ENCODE measurements around the gene TLE4. TPM values are rescaled to one million over a fixed set of nuclear protein-coding genes. Genes with fewer than 3 reads are reported as not detected.
A peak's percentile ranks its signal among the peaks of the same experiment; 100 is the strongest.

Gene TLE4
- polyA plus RNA-seq, 1 experiment: 154 TPM

DNA sequence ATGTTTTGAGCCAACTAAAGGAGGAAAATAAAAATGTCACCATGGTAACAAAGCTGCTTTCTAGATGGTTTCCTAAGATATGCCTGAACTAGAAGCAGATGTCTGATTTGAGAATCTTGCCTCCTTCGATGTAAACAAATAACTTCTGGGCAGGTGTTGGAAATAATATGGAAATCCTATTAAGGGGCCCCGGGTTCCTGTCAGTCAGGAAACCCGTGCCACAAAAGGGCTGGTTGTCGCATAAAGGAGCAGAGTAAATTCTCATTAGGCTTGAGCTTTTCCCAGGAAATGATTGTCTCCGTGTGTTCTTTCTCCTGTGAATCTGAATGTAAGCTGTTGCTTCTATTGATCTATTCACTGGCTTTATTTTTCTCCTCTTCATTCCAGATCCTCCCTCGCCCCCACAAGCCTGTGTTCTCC is 90.8 kb downstream of the TLE4 start:
- Histone ChIP-seq H3K4me3 (ENCODE audit: low read depth, low read length) (no peak overlapping the region), H3K27me3 (ENCODE audit: control insufficient read depth, insufficient read depth, low read length) (no peaks in the 10 kb centered on the region), H3K36me3 (ENCODE audit: control insufficient read depth, insufficient read depth, low read length) (peaks cover 2% of the 10 kb centered on the region; the same call in 1 of the 2 replicates)
- TF ChIP-seq, protein P1, sequence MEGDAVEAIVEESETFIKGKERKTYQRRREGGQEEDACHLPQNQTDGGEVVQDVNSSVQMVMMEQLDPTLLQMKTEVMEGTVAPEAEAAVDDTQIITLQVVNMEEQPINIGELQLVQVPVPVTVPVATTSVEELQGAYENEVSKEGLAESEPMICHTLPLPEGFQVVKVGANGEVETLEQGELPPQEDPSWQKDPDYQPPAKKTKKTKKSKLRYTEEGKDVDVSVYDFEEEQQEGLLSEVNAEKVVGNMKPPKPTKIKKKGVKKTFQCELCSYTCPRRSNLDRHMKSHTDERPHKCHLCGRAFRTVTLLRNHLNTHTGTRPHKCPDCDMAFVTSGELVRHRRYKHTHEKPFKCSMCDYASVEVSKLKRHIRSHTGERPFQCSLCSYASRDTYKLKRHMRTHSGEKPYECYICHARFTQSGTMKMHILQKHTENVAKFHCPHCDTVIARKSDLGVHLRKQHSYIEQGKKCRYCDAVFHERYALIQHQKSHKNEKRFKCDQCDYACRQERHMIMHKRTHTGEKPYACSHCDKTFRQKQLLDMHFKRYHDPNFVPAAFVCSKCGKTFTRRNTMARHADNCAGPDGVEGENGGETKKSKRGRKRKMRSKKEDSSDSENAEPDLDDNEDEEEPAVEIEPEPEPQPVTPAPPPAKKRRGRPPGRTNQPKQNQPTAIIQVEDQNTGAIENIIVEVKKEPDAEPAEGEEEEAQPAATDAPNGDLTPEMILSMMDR (IDR thresholded peaks at IDR 0.05; ENCODE audit: insufficient read depth, low read depth, low read length): no peak
- CTCF ChIA-PET: no interaction called here
- peak; percentile 45 for DNase-seq (ENCODE audit: low read depth)
- POLR2A ChIA-PET: interaction anchor here (0.6 kb wide), 1 partner anchor 30 kb away, joined by 3 read pairs; no protein-coding TSS in a partner anchor

DNA sequence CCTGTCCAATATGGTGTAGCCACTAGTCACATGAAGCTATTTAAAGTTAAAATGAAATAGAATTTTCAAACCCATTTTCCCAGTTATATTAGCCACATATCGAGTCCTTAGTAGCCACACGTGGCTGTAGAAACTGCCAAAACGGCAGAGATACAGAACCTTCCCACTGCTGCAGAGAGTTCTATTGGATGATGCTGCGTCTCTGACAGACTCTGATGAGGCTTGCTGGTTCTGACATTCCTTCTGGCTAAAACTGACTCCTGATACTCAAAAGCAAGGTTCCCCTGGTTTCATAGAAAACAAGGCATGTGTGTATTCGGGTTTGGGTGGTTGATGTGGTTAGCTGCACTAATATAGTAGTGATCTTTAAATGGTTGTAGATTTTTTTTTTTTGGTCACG is 91.5 kb downstream of the TLE4 start:
- no peak for DNase-seq (ENCODE audit: low read depth)
- CTCF ChIA-PET: no interaction called here
- POLR2A ChIA-PET: interaction anchor here (0.6 kb wide), 1 partner anchor 29 kb away, joined by 3 read pairs; no protein-coding TSS in a partner anchor

DNA sequence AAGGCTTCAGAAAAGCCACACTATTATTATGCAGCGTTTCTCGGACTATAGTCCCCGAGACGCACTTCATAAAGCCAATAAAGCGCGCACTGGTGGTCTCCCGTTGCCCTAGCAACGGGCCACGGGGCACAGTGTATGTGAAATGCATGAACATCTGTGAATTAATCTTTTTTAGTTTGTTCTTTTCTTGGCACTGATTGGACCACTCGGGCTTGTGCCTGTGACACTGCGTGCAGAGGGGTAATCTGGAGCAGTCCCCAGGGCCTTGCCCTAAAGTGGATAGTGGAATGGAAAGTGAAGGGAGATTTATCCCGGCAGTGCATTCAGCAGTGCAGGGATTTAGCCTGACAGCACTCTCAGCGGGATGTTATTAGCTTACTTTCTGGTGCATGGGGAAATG is 92.1 kb downstream of the TLE4 start:
- POLR2A ChIA-PET: no interaction called here
- CTCF ChIA-PET: no interaction called here
- TF ChIP-seq, protein P1 (IDR thresholded peaks at IDR 0.05; ENCODE audit: insufficient read depth, low read depth, low read length): no peak

More for the DNA sequence above, 91.5 kb downstream of the TLE4 start:
- Histone ChIP-seq H3K4me3 (ENCODE audit: low read depth, low read length) (no peak overlapping the region), H3K36me3 (ENCODE audit: control insufficient read depth, insufficient read depth, low read length) (peaks cover 2% of the 10 kb centered on the region; the same call in 1 of the 2 replicates), H3K27me3 (ENCODE audit: control insufficient read depth, insufficient read depth, low read length) (no peaks in the 10 kb centered on the region)
- TF ChIP-seq, protein P1 (IDR thresholded peaks at IDR 0.05; ENCODE audit: insufficient read depth, low read depth, low read length): no peak

DNA sequence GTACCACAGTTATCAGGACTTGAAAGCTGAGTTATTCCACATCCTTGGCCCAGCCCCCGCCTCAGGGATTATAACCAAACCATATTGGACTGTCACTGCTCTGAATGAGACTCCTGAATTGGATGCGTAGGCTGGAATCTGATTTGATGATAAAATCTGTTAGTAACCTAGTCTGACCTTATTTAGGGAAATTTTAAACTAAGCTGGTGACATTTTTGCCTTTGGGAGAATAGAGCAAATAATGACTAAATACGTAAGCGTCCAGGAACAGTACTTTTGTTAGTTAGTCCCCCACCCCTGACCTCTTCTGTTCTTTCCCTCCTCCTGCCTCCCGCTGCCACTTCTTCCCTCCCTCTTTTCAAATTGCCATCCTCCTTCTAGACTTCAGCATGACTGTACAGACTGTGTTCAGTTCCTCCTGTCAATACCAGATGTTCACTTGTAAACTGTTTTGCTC is 92.6 kb downstream of the TLE4 start:
- ChIA-PET CTCF (no interaction called here), POLR2A (interaction anchor here (0.6 kb wide), 1 partner anchor 109 kb away, joined by 3 read pairs; no protein-coding TSS in a partner anchor)
- no peak for DNase-seq (ENCODE audit: low read depth)
- TF ChIP-seq, protein P1 (IDR thresholded peaks at IDR 0.05; ENCODE audit: insufficient read depth, low read depth, low read length): no peak
- Histone ChIP-seq H3K4me3 (ENCODE audit: low read depth, low read length) (no peak overlapping the region), H3K27me3 (ENCODE audit: control insufficient read depth, insufficient read depth, low read length) (no peaks in the 10 kb centered on the region), H3K36me3 (ENCODE audit: control insufficient read depth, insufficient read depth, low read length) (no peaks in the 10 kb centered on the region; the same call in 1 of the 2 replicates)

More for the DNA sequence above, 92.1 kb downstream of the TLE4 start:
- no peaks in the 10 kb centered on the region for H3K27me3 ChIP-seq (ENCODE audit: control insufficient read depth, insufficient read depth, low read length)
- peaks cover under 1% of the 10 kb centered on the region; the same call in 1 of the 2 replicates for H3K36me3 ChIP-seq (ENCODE audit: control insufficient read depth, insufficient read depth, low read length)
- no peak overlapping the region for H3K4me3 ChIP-seq (ENCODE audit: low read depth, low read length)
- no peak for DNase-seq (ENCODE audit: low read depth)

DNA sequence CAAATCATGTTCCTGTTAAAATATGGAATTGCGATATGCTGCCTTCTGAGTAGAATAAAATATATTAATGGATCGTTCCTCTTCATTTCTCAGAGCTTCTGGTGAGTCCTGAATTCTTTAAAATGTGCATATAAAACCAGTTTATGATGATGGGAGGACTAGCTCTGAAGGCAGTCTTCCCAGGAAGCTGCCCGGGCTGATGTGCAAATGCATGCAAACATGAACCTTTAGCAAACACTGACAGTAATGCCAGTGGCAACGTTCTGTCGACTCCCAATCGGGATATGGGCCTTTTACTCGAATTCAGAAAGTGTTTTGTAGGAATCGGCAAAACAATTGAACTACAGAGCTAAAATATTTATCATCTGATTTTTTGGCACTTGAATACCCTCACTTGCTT is 93.6 kb downstream of the TLE4 start:
- ChIA-PET POLR2A (interaction anchor here (0.7 to 0.8 kb wide), 2 partner anchors 105 to 622 kb away, joined by 3 to 4 read pairs; no protein-coding TSS in a partner anchor), CTCF (no interaction called here)
- TF ChIP-seq, protein P1 (IDR thresholded peaks at IDR 0.05; ENCODE audit: insufficient read depth, low read depth, low read length): no peak
- H3K36me3 ChIP-seq (ENCODE audit: control insufficient read depth, insufficient read depth, low read length): peaks cover 2% of the 10 kb centered on the region
- no peak for DNase-seq (ENCODE audit: low read depth)
- no peak overlapping the region for H3K4me3 ChIP-seq (ENCODE audit: low read depth, low read length)
- H3K27me3 ChIP-seq (ENCODE audit: control insufficient read depth, insufficient read depth, low read length): no peaks in the 10 kb centered on the region
